GM19035 (cell line): ENCODE measurements around the gene C9orf72.
"Not testable (repeated sequence)": the region's sequence is repeated elsewhere in the genome, so short reads cannot be mapped to it uniquely, and the experiment has no call there.

ENCODE experiments used
- ATAC-seq: cut with Tn5 transposase; IDR thresholded peaks from one replicate; pipeline ENCODE4 v1.9.1; 2021; ENCODE audit not compliant: unreplicated experiment

C9orf72 gene, protein sequence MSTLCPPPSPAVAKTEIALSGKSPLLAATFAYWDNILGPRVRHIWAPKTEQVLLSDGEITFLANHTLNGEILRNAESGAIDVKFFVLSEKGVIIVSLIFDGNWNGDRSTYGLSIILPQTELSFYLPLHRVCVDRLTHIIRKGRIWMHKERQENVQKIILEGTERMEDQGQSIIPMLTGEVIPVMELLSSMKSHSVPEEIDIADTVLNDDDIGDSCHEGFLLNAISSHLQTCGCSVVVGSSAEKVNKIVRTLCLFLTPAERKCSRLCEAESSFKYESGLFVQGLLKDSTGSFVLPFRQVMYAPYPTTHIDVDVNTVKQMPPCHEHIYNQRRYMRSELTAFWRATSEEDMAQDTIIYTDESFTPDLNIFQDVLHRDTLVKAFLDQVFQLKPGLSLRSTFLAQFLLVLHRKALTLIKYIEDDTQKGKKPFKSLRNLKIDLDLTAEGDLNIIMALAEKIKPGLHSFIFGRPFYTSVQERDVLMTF

DNA sequence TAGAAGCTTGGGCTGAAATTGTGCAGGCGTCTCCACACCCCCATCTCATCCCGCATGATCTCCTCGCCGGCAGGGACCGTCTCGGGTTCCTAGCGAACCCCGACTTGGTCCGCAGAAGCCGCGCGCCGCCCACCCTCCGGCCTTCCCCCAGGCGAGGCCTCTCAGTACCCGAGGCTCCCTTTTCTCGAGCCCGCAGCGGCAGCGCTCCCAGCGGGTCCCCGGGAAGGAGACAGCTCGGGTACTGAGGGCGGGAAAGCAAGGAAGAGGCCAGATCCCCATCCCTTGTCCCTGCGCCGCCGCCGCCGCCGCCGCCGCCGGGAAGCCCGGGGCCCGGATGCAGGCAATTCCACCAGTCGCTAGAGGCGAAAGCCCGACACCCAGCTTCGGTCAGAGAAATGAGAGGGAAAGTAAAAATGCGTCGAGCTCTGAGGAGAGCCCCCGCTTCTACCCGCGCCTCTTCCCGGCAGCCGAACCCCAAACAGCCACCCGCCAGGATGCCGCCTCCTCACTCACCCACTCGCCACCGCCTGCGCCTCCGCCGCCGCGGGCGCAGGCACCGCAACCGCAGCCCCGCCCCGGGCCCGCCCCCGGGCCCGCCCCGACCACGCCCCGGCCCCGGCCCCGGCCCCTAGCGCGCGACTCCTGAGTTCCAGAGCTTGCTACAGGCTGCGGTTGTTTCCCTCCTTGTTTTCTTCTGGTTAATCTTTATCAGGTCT, at the start of gene C9orf72:
TSS of gene C9orf72 (minus strand) at position 564 of the 716 bp plus-strand sequence. CDS start 6,361 bp downstream, outside the sequence.
- peak; percentile 59 for ATAC-seq

DNA sequence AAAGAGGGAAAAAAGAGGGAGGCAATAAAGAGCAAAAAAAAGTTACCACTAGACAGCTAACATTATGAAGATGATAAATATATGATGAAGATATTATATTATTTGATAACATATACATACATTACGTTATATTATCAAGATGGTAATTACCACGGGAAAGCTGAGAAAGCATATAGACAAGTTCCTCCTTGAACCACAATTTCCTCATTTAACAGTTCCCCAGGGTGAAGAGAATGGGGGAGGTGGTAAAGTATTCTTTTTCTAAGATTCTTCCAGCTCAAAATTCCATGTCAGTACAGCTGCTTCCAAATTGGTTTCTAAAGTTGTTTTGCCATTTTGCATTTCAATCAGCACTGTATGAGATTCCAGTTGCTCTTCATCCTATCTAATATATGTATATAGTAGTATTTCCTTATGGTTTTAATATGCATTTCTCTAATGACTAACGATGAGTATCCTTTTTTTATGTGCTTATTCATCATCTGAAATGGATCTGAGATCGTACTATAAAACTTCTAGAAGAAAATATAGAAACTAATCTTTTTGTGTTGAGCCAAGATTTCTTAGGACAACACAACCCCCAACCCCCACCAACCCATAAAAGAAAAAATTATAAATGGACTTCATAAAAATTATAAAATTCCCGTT, 49.5 kb upstream of the C9orf72 start:
- no peak for ATAC-seq

DNA sequence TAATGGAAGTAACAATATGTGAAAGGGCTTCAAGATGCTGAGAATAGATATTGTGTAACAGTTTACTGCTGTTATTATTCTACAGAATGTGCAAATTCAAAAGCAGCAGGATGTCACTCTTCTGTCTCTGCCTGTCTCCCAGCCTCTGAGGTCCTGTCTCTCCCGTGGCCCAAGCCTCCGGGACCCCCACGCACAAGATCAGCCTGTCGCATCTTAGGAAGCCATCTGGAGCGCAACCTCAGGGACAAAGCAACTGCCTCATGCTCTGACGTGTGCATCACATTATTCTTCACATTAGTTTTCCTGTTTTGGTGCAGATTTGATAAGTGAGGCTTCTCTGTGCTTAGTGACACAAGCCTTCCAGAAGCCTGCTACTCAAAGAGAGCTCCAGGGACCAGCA, 46.5 kb upstream of the C9orf72 start:
- ATAC-seq, result no peak

DNA sequence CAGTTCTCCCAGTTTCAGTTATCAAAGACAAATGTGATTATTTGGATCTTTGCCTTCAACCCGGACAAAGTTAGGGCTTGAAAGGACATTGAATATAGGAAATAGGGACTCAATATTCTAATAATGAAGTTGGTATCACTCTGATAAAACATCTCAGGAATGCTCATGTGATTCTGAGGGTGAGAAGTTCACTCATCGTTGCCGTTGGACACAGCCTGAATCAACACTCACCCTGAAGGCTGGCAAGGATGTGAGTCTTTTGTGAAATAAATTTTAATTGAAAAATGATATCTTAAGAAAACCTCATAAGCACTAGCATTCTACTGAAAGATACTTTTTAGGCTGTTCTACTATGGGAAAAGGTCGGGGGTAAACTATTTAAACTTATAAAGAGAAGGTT, 44.8 kb upstream of the C9orf72 start:
- no peak for ATAC-seq

DNA sequence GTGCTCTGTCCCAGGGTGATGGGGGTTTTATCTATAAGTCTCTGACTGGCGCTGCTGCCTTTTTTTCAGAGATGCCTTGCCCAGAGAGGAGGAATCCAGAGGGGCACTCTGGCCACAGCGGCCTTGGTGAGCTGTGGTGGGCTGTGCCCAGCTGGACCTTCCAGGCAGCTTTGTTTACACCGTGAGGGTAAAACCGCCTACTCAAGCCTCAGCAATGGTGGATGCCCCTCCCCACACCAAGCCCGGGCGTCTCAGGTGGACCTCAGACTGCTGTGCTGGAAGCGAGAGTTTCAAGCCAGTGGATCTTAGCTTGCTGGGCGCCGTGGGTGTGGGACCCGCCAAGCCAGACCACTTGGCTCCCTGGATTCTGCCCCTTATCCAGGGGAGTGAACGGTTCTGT, 41.3 kb upstream of the C9orf72 start:
- ATAC-seq, result no peak

DNA sequence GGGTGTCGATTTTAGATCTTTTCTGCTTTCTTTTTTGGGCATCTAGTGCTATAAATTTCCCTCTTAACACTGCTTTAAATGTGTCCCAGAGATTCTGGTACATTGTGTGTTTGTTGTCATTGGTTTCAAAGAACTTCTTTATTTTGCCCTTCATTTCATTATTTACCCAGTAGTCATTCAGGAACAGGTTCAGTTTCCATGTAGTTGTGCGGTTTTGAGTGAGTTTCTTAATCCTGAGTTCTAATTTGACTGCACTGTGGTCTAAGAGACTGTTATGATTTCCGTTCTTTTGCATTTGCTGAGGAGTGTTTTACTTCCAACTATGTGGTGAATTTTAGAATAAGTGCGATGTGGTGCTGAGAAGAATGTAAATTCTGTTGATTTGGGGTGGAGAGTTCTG, 38.8 kb upstream of the C9orf72 start:
- ATAC-seq, result not testable (repeated sequence)

DNA sequence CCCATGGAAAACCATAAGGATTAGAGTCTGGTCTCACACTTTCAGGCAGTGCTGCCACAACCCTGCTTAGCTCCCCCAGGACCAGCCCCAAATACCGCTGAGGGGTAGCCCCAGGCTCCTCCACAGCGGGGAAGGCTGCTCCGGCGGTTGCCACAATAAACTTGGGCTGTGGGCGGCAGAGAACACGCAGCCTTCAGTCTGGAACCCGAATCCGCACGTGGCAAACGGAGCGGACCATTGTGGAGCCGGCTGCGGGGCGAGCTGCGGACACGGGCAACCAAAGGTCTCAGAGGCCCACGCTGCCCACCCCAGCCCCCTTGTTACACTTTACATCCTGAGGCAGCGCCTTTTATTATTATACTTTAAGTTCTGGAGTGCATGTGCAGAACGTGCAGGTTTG, 37.3 kb upstream of the C9orf72 start:
- no peak for ATAC-seq

DNA sequence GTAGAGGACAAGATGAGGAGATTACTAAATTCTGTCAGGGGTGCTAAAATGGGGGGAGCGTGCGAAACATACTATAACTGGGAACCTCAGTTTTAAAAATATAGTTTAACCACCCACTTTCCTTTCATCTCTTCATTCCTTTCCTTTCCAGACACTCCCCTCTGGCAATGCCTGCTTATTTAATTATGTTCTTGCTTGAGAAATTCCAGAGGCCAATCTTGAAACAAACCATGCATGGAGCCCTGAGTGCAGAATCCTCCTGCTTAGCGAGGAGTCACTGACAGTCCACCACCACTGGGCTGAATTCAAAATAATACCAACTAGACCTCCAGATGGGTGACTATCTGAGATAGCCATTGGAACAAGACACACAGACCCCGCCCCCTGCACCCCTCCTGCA, 29.7 kb upstream of the C9orf72 start:
- ATAC-seq, result no peak

DNA sequence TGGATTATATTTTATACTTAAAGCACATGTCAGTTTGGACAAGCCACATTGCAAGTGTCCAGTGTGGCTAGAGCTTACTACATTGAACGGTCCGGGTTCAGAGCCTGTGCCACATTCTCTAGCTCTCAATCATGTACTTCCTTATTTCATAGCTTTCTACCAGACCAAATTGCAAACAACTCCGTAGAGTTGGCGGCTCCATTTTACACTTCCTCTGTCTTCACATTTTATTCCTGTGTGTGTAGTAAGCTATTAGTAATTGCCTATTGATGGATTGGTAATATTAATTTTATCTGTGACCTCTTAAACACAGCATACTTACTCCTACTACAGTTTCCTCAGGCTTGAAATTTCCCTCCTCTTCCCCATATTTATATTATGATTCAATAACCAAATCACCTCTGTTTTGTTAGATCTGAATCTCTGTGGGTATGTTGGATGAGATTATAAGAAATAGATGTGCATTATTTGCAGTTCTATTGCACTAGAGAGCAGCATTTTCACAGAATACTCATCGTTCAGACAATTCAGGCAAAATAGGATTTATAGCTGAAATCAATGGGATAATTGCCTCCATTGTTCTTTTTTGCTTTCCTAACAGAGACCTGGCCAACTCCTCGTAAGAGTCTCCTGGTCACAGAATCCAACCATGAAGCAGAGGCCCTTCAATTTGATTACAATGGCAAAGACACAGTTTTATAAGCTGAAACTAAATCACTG, 29.0 kb upstream of the C9orf72 start:
- no peak for ATAC-seq

DNA sequence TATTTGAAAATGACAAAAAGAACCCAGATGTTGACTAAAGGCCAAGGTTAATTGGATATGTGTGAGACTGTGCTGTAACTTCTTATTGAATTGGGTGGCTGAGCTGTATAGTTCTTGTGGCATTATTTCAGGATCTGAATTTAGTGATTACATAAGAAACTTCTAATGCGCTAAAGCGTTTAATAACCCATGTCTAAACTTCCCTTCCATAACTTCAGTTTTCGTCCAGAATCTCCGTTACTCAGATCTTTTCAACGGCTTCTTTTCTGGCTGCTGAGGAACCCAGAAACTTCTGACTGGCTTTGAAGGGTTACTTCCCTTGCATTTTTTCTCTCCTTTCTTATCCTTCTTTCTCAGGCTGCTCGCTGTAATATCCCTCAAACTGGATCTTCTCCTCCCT, 28.1 kb upstream of the C9orf72 start:
- ATAC-seq, result no peak

DNA sequence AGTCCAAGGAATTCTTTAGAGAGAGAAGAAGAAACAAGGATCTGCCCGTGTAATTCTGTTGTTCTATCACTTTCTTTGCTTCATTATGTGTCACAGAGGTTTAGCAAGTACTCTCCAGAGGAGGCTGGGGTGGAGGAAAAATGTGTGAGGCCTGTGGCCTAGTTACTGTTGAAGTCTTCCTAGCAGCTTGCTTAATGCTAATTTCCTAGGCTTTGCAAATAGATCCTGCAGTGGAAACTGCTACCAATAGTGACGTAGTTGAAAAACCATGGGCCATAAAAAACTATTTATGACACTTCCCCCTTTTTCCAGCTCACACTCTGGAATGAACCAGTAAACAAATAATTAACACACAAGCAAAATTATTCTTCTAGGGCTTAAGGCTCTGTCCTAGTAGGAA, 27.0 kb upstream of the C9orf72 start:
- ATAC-seq, result no peak

DNA sequence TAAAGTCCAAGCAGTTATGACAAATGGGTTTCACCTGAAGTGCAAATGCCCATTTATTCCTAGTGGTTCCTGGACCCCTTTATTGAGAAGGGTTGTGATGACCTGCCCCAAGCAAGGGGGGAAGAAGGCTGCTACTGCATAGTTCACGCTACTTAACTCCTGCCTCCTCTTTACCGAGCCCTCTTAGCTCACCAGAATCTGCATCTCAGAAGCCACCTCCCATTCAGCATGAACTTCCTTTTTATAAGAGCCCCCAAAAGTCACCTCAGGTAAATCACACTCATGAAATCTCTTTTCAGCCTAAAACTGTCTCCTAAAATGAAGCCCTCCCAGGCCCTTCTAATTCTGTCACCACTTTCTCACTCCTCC, 26.6 kb upstream of the C9orf72 start:
- ATAC-seq, result no peak

DNA sequence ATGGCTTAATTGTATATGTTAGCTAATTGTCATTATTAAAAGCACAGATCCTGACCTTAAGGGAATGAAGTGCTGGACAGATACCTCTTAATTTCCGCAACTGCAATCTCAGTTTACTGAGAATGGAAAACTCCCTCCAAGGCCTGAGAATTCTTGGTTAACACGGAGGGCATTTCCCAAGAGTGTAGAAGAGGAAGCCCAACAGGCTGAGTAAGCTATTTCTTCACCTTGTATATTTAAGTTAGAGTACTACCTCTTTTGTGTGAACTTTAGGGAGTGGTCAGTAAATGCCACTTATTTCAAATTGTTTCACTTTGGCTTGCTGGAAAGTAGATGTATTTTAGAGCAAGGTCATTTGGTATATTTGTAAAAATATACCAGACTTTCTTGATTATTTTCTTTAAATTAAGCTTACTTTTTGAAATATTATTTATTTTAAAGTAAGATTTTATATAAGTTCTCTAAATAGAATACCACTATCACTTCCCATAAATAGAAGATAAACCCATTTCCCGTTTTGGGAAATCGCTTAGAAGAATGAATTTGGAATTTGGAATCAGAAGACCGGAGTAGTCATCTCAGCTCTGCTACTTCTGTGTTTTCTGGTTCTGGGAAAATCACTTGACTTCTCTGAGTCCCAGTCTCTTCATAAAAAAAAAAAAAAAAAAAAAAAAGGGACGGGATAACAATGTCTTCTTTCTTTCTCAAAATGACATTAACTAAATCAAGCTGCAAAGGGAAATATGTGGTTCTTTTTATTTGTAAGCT, 26.0 kb upstream of the C9orf72 start:
- no peak for ATAC-seq

DNA sequence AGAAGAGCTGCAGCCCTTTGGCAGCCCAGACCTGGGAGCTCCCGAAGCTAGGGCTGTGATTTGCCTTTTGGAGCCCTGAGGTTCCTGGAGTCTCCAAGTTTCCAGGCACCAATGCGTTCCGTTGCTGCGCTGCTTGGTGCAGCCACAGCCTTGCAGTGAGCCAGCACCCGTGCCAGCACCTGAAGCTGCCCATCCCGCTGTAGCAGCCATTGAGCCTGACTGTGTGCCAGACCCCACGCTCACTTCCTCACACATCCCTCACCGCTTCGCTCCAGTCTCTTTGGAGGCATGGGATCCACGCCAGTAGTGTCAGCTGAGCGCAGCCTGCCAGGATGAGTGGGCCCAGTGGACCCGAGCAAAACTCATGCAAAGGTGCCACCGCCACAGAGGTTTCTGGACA, 22.5 kb upstream of the C9orf72 start:
- no peak for ATAC-seq

DNA sequence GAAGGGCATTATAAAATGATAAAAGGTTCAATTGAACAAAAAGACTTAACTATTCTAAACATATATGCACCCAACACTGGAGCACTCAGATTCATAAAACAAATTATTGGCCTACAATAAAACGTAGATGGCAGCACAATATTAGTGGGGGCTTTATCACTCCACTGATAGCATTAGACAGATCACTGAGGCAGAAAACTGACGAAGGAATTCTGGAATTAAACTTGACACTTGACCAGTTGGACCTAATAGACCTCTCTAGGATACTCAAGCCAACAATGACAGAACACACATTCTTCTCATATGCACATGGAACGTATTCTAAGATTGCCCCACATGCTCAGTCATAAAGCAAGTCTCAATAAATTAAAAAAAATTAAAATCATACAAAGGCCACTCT, 18.4 kb upstream of the C9orf72 start:
- ATAC-seq, result no peak

DNA sequence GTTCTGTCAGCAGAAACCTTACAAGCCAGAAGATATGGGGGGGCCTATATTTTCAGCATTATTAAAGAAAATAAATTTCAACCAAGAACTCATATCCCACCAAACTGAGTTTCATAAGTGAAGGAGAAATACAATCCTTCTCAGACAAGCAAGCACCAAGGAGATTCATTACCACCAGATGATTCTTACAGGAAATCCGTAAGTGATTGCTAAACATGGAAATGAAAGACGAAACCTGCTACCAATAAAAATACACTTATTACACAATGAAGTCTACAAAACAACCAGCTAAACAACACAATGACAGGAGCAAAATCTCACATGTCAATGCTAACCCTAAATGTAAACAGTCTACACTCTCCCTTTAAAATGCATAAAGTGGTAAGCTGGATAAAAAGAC, 17.8 kb upstream of the C9orf72 start:
- no peak for ATAC-seq

DNA sequence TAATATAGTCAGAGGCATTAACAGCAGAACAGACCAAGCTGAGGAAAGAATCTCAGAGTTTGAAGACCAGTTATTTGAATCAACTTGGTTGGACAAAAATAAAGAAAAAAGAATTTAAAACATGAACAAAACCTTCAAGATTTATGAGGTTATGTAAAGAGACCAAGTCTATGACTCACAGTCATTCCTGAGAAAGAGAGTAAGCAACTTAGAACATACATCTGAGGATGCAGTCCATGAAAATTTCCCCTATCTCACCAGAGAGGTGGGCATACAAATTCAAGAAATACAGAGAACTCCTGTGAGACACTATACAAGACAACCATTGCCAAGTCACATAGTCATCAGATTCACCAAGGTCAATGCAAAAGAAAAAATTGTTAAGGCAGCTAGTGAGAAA, 17.4 kb upstream of the C9orf72 start:
- ATAC-seq, result no peak

DNA sequence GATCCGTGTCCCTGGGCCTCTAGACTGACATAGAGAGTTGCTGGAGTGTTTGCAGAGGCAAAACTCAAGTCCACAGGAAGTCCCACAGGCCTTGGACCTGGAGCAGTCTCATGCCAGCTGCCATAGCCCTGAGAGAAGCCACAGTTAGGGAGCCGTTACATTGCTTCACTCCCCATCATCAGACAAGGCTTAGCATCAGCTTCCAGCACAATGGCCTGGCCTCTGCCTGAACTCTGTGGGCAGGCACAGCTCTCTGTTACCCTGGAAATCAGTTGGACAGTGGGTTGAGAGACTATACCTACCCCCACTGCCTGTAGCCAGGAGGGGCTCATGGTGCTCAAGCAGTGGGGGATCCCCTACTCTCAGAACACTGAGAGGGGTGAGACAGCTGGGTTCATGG, 16.2 kb upstream of the C9orf72 start:
- ATAC-seq, result no peak

DNA sequence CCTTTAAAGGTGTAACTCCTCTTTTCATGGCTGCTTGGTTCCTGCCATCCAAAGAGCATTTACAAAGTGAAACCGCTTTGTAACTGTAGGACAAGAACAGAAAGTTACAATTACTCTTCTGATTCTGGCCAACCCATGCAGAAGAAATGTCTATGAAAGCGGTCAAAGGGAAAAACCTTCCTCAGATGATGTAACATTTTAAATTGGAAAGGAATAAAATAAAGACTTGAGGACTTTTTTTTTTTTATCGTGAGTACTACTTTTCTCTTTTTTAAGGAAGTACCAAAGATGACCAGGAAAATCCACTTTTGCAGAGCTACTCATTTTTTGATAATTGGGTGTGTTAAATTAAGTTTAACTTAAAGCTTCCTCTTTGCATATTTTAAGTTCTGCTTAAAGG, 13.0 kb upstream of the C9orf72 start:
- no peak for ATAC-seq

DNA sequence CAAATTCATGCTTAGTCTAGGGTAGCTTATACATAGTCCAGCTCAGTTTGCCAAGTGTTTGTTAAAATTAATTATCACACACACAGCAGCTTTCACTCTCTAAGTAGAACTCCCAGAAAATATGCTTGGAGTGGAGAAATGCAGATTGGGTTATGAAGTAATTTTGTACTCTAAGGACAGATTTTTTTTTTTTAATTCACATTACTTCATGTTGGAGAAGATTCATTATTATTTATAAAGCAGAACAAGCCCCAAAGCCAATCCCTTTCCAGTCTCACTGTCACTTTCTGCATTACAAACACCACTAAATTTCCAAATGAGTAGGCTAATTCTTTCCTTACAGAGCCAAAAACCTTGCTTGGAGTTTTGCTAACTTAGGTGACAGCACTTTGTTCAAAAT, 11.7 kb upstream of the C9orf72 start:
- no peak for ATAC-seq

DNA sequence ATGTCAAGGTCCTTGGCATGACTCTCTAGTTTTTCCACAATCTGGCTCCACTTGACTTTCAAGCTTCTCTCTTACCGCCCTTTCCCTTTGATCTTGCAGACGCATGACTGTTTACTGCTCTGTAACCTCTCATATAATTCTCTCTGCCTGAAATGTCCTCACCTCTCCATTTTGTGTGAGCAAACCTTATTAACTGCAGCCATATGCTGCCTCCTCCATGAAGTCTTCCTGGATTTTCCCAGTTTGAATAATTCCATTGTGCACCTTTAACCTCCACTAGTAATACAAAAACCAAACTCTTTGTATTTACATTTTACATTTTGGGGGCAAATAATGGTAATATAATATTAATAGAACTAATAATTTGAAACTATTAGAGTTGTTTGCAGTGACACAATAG, 9.5 kb upstream of the C9orf72 start:
- ATAC-seq, result no peak
